NCI-H1417 (cell line): Measurements from ENCODE around the gene NTMT1.
"Not testable (repeated sequence)": the region's sequence is repeated elsewhere in the genome, so short reads cannot be mapped to it uniquely, and the experiment has no call there.

Source experiments
- DNase-seq, 3 experiments: peaks; one replicate each; lab custom pipeline; 2025; lab: John Stamatoyannopoulos, UW

NTMT1 gene

GRCh38 chr9:129654554-129655040 is 28.6 kb downstream of the NTMT1 start:
- DNase-seq, result peak in 1 of 3 experiments; percentile 59

DNA sequence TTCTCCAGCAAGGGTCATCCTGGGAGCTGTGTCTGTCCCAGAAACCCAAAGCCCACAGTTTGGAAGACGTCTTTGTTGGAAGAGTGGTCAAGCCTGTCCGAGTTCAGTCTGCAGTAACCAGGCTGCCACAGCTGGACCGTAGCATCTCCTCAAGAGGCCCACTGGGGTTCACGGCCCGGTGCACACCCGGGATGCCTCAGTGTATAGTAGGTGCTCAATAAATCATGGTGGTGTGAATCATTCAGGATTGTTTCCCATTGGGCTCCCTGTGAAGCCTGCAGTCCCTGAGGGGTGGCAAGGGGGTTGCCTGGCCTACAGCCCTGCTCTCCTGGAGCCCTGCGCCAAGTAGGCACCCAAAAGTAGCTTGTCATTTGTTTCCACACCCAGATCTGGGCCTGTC is 29.2 kb downstream of the NTMT1 start:
- DNase-seq, result no peak

GRCh38 chr9:129655696-129656095 is 29.7 kb downstream of the NTMT1 start:
- no peak for DNase-seq

GRCh38 chr9:129656795-129657390 is 30.9 kb downstream of the NTMT1 start:
- no peak for DNase-seq

GRCh38 chr9:129661029-129661428 is 35.1 kb downstream of the NTMT1 start:
- DNase-seq, result no peak

DNA sequence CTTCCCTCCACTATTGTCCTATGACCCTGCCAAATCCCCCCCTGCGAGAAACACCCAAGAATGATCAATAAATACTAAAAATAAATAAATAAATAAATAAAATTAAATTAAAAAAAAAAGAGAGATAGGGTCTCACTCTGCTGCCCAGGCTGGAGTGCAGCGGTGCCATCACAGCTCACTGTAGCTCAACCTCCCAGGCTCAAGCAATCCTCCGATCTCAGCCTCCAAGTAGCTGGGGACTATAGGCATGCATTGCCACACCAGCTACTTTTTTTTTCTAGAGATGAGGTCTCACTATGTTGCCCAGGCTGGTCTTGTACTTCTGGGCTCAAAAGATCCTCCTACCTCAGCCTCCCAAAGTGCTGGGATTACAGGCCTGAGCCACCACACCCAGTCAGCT is 36.3 kb downstream of the NTMT1 start:
- DNase-seq, result not testable (repeated sequence)

- DNase-seq, result no peak
These were observed 38.9 kb downstream of the NTMT1 start for GRCh38 chr9:129664746-129665388.

DNA sequence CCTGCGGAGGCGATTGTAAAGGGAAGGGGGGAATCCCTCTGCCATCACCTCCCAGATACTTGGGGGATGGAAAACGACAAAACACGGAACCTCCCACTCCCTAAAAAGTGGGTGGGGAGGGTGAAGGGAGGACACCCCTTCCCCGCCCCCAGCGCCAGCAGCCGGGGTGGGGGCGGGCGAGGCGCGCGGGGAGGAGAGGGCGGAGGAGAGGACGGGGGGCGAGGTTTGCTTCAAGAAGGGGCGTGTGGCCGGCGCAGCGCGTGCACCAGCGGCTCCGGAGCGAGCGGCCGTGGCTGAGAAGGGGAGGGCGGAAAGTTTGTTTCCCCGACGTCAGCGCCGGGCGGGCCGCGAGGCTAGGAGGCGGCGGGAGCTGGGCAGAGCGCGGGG is 39.4 kb downstream of the NTMT1 start, which contains the start of gene PRRX2:
Gene PRRX2, plus strand, starts transcription at position 259 of the 387 bp plus-strand sequence. CDS start 221 bp downstream, outside the sequence.
- DNase-seq, result peak in 2 of 3 experiments; percentile 27 to 29

GRCh38 chr9:129665814-129666520 is 40.0 kb downstream of the NTMT1 start:
- DNase-seq, result no peak

GRCh38 chr9:129666575-129666974 is 40.6 kb downstream of the NTMT1 start:
- no peak for DNase-seq

- DNase-seq, result no peak
These were observed 41.4 kb downstream of the NTMT1 start for GRCh38 chr9:129667378-129667777.

DNA sequence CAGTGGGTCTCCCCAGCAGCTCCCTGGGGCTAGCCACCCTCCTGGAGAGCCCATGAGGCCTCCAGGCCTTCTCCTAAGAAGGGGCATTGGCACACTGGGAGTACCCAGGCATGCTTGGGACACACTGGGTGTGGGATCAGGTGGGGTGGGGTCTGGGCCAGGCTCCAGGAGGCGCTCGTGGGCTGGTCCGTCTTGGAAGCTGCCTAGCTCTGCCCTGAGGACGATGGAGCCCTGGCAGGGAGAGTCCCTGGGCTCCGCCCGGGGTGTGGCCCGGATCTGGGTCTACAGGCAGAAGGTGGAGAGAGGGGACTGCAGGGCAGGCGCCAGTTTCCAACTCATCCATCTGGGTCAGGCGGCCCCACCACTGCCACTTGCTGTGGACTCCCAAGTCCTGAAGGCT is 41.9 kb downstream of the NTMT1 start:
- DNase-seq, result no peak

GRCh38 chr9:129669141-129669718 is 43.3 kb downstream of the NTMT1 start:
- DNase-seq, result peak in 1 of 3 experiments; percentile 15

DNA sequence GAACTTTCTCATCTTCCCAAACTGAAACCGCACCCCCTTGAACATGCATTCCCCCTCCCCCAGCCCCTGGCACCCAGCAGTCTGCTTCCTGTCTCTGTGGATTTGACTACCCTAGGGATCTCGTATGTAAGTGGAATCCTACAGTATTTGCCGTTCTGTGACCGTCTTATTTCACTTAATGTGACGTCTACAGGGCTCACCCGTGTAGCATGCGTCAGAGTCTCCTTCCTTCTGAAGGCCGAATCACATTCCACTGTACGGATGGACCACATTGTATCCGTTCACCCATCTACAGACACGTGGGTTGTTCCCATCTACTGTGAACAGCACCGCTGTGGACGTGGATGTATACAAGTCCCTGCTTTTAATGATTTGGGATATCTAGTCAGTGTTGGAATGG is 44.0 kb downstream of the NTMT1 start:
- no peak for DNase-seq

DNA sequence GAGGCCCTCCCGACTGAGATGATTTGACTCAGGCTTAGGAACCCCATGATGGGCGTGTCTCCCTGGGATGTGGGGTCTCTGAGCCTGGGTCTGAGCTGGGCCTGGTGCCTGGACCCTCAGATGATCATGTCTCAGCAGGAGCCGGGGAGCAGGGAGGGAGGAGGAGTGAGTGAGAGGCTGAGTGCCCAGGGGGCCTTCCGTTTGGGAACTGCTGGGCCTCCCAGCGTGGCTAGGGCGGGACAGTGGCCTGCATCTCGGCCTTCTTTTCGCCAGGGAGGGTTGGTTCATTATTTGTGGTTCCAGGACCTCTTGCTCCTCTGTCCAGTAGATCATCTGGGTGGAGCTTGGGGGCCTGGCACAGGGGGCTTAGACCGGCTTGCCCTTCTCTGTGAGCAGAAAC is 45.1 kb downstream of the NTMT1 start:
- no peak for DNase-seq

- DNase-seq, result no peak
These were observed 45.6 kb downstream of the NTMT1 start for GRCh38 chr9:129671519-129671918.

- DNase-seq, result no peak
These were observed 46.7 kb downstream of the NTMT1 start for GRCh38 chr9:129672702-129673101.

DNA sequence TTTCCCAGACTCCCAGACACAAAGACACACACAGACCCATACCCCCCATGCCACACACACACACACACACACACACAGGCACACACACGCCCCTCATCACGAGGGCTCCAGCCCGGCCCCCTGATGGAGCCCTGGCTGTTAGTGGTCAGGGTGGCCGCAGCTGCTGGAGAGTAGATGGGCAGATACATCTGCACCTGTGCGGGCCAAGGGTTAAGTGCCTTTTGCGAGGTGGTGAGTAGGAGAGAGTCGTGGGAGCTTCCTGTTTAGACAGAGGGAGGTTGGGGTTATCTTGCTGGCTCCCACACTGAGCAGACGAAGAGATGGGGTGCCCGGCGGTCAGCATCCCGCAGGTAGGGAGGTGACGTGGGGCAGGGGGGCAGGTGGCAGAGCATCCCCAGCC is 47.6 kb downstream of the NTMT1 start:
- peak in 1 of 3 experiments; percentile 40 for DNase-seq

- DNase-seq, result no peak
These were observed 48.3 kb downstream of the NTMT1 start for GRCh38 chr9:129674229-129674628.

DNA sequence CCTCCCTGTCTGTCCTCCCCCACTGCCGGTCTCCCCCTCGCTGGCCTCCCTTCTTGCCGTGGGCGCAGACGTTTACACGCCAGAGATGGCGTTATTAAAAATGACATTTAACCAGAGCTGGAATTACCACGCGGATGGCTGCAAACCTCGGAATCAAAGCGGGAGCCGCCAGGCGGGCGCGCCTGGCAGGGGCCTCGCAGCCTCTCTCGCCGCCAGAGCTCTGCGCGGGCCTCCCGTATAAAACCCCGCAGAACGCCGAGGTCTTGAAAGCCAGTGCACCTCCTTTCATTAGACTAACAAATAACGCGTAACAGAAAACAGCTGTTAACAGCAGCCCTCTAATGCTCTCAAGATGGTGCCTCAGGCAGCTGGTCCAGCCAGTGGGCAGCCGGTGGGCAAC is 49.7 kb downstream of the NTMT1 start:
- DNase-seq, result peak in 2 of 3 experiments; percentile 11 to 40

DNA sequence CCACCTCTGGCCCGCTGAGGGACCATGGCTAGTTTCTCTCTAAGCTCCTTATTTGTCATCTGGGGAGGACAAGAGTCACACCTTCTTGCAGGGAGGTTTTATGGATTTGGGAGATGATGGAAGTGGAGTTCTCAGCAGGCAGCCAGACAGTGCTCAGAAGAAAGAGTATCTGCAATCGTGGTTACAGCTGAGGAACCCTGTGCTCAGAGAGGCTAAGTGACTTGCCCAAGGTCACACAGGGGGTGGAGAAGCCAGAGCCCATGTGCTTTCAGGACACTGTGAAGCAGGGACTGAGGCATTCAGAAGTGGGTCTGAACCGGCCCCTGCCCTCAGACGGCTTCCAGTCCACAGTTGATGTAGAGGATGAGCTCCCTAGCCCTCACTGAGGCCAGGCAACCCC is 50.3 kb downstream of the NTMT1 start:
- DNase-seq, result no peak

DNA sequence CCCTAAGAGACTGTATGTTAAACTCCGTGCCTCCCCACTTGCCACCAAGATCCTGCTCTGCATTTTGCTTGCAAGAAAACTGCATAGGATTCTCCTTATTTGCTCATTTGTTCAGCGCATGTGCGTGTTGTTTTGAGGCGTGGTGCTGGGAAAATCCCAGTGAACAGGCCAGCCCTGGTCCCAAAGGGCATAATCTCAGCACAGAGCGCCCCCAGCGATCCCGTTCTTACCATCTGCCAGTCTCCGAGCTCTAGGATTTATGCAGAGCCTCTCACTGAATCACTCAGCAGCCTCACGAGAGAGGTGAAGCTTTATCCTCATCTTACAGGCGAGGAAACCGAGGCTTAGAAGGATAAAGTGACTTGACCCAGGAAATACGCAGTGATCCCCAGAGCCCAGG is 51.0 kb downstream of the NTMT1 start:
- no peak for DNase-seq

DNA sequence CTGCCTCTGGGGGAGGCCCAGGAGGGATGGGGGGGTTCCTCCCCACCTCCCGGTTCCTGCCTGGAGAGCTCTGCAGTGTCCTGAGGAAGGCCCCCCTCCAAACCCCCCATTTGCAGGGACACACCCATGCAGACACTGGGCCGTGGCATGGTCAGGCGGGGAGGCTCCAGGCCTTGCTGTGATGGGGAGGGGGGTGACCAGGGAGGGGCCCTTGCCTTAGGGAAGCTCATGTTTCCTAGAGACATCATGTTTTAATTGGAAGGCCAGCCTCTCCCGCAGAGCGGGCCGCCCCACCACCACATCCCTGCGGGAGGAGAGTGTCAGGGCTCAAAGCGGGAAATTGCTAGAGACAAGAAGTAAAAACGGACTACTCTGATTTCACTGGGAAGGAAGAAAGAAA is 51.5 kb downstream of the NTMT1 start:
- DNase-seq, result peak in 2 of 3 experiments; percentile 27 to 70
